Measurements from ENCODE around the gene OPN1SW.

The OPN1SW gene

DNA sequence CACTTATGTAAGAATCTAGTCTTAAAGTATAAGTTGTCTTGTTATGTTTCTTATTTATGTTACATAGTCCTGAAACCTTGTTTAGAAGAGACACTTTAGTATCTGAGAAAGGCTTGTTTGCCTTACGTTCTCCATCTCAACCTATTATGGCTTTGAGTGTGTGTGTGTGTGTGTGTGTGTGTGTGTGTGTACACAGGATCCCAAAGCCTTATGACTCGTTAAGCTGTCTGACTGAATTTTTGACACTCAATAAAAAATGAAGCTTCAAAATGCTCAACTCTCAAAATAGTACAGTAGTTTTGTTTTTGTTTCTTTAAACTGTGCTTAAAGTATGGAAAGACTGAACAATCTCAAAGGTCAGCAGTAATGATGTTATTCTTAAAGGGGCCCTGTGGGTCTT lies 18.4 kb downstream of the OPN1SW start:
- no peak for DNase-seq

DNA sequence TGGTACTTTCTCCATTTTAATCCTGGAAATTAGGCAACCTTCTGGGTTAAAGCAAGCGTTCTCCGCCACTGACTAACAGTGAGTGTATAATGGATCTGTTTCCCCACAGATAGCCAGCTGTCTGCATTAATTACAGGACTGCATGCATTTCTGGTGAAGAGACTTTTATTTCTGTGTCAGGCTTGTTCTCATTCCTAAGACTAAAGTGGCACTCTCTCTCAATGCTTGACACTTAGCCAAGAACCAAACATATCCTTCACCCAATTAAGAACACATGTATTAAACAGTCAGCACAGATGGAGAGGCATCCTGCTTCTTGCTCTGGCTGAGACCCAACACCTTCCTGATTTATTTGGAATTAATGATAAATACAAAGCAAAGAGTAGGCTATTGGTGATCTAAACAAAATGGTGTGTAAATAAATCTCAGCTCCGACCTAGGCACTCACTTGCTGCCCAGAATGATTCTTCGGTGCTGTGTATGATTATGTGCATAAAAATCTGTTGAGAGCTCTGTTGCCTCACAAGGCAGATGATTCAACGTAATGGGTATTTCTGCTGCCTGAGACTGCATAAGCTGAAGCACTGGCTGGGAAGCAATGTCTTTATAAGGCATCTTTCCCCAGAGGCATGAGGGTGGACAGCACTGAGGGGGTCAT lies 19.6 kb downstream of the OPN1SW start:
- no peak for DNase-seq

DNA sequence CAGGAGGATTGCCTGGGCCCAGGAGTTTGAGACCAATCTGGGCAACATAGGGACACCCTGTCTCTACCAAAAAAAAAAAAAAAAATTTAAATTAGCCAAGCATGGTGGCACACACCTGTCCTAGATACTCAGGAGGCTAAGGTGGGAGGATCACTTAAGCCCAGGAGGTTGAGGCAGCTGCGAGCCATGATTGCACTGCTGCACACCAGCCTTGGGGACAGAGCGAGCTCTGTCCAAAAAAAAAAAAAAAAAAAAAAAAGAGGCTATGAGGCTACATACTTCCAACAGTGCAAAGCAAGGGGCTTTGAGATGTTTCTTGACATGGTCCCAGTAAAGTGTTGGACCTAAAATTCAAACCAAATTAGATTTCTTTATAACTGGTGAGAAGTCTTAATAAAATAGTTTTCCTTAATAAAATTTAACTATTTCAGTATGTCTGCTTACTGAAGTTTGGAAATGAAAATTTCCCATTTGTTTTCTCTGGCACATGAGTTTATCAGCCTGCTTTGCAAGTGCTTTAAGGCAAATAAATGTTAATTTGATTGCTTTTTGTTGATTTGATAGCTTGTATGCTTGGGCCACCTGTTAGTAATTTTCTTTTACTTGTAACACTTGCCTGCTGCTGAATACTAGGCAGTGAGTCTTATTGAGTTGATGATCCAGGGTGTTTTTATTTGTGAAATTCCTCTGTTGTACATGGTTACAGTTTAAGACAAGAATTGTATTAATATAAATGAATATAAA lies 20.3 kb downstream of the OPN1SW start:
- DNase-seq = no peak

DNA sequence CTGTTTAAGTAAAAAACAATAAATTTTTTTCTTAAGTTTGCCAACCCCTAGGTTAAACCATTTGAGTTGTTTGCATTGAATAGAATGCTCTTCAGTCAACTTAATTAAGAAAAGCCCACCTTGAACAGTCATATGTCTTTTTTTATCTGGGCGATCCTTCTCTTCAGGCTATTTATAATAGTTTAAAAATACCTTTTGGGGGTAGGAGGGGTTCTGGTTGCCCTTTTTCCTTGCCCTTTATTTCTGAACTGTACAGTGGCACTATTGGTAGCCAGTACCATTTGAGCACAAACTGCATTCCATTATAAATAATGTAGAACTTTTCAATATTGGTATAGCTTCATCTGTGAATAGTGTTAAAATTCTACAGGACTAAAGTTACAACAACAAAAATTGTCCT lies 23.3 kb downstream of the OPN1SW start:
- no peak for DNase-seq

DNA sequence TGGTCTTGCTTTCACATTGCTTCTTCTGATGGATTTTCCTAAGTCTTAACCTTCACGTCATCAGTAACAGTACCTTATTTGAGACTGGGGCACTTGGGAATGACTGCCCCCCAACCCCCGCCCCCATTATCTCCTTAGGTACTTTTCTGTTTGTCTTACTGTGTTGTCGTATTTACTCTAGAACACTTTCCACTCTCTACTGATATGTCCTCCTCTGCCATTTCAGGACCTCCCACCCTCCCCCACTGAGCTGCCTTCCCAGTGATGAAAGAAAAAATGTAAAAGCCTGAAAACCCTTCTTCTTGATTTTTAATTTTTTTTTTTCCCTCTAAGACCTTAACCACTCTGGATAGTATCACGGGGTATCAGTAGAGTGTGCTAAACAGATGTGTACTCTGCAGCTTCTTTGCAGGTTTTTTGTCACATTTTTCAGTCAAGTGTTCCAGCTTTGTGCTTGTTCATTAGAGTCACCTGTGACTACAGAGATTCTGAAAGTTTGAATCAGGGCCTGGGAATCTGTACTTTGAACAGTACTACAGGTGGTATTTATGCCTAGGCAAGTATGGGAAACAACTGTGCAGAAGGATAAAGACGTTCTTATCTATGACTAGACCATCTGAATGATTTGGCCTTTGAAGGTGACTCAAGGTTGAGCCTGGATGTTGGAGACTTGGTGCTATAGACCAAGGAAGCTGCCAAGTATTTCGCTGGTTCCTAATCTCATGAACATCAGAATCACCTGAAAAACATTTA lies 28.1 kb downstream of the OPN1SW start:
- DNase-seq = no peak

DNA sequence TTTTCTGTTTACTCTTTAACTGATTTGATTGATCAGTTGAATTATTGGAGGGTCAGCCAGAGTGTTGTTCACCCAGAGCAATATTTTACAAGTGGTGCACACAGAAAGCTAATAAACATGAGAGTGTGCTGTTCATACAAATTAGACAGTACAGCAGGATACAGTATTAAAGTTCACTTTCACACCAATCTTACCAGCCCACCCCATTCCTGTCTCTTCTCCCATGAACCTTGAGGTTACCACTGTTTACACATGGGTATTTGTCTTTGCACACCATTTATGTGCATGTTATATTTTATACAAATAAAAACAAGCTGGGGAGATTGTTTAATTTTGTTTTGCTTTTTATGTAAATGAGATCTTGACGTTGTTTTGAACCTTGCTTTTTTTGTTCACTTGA lies 29.9 kb downstream of the OPN1SW start:
- DNase-seq = no peak

DNA sequence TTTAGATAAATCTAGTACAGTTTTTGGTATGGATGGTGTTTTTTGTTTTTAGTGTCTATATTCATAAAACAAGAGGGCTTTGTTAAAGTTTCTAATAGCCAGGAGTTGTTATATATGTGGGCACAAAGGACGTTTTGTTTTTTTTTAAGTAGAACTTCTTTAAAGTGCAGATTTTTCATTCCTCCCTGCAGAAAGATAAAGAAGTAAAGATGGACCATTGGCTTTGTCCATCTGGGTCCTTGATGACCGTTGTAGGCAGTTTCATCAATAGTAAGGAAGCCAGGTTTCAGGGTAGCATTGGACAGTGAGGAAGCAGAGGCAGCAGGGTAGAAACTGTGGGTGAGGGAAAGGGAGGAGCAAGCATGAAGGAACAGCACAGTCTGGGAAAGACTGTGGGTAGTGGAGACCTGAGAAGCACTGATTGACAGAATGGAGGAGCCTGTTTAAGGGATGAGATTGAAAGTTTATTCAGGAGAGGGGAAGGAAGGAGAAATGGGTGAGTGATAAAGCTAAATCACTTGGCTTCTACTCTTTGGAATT lies 31.2 kb downstream of the OPN1SW start:
- DNase-seq = no peak

DNA sequence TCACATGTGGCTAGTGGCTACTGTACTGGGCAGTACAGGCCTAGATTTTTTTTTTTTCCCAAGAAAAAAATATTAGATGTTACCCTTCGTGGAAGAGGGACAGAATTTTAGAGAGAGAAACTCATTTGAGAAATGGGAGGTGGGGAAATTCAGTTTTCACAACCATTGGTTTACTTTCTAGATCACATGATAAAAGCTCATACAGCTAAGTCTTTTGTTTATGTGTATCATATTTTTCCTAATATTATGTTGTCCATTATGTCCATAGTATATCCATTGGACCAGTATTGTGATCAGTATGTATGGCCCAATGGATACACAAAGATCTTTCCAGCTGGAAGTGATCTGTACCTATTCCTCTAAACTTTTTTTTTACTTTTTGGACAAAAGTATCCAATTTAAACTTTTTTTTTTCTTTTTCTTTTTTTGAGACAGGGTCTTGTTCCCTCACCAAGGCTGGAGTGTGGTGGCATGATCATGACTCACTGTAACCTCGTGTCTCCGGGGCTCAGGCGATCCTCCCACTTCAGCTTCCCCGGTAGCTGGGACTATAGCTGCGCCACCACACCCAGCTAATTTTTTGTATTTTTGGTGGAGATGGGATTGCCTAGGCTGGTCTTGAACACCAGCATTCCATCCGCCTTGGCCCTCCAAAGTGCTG lies 32.4 kb downstream of the OPN1SW start:
- no peak for DNase-seq

DNA sequence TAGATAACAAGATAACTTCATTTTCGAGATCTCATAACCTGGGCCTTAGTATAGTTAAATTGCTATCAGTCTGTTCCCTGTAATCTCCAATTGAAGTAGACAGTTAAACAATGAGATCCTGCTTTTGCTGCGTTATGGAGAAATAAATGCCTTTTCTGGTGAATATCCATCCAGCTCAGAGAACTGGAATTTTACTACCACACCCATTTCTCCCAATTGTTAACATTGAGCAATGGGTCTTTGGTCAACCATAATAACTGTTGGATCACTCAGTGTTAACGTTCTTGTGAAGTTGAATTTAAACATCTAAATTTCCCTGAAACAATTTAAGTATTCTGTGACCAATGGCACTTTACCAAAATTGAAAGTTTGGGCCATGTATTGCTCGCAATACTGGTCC lies 33.4 kb downstream of the OPN1SW start:
- no peak for DNase-seq

DNA sequence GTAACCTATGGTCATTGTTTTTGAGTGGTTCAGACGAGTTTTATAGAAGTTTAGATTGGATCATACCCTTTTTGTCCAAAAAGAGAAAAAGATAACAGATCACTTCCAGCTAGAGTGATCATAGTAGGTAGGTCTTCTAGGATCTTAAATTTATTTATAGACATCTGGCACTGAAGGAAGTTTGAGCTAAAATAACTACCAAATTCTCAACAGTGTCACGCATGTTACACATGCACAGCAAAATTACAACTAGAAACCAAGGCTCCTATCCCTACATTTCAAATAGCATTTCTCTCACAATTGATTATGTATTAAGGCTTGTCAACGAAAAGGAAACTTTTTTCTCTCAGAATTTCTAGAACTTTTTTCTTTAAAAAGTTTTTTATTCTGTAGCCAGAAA lies 34.1 kb downstream of the OPN1SW start:
- no peak for DNase-seq

DNA sequence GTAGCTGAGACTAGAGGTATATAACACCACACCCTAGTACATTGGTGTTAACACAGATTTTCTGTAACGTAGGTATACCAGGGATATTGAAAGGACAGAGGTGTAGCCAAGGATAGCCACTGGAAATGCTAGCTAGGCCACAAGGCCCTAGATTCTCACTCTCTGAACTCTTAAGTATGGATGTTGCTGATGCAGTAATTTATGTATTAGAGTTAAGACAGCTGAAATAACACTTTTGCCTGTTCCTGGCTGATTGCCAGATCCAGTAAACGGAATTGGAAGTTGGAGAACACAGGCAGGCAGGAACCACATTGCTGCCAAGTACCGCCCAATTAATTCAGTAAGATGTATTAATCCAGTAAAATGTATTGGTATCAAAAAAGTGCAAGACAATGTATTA lies 34.6 kb downstream of the OPN1SW start:
- no peak for DNase-seq

DNA sequence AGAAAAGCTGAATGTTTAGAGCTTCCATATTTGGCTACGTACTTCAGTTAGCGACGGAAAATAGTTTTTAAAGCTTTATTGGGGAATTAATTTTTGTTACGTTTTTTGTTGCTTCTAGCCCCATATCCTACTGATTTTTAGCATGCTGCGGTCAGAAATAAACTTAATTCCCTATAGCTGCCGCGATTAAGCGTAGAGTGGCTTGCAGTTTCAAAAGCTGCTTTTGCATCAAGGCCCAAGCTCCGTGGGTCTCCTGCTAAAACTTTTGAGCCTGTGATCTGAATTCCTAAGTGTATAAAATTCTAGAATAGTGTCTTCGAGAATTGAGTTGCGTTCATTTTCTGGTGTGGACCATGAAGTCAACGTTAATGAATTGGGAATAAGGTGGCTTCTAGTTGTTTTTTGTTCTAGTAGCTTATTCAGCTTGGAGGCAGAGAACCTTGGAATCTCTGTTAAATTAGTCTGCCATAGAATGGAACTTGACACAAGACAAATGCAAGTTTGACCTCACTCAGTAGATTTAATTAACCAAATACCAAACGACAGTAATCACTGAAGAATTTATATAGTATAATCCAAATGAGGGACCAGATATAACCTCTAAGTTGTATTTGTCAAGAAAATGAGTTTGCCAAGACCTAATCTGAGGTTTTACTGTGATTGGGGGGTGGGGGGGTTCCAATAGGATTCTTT lies 35.5 kb downstream of the OPN1SW start:
- DNase-seq = no peak

DNA sequence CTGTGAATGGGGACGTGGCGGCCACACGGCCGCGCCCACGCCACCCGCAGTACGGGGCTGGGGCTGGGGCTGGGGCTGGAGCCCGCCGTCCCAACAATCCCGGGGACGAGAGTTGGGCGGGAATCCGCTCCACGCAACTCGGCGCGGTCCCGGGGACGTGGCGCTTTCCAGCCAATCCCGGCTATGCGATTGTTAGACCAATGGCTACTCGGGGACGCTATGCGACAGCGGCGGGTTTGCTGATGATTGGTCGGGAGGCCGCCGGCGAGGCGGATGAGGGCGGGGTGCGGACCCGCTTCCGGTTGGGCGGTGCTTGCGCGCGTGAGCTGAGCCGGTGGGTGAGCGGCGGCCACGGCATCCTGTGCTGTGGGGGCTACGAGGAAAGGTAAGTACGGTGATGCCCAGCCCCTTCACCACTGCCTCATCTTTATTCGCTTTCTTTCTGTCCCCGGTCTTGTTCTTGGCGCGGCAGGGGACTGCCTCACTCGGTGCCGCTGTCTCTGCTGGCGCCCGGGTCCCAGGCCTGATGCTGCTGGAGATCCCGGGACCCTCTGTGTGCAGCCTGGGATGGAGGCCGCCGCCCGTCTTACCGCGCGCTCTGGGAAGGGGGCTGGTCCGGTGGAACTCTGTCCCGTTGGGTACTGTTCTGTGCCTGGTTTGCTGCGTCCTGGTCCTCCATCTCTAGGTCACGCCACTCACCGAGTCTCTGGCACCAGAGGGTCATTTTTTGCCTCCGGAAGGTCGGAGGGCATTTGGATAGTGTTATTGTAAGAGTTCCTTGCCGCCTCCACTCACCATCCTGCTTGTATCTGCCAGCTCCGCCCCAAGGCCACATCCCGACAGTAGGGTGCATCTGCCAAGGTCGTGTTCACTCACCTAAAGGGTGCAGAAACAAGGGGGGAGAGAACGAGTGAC lies 36.3 kb downstream of the OPN1SW start, which contains the start of gene CALU:
TSS of gene CALU (plus strand) at position 312 of the 915 bp plus-strand sequence. CDS start 9,225 bp downstream, outside the sequence.
- peak; percentile 91 for DNase-seq

DNA sequence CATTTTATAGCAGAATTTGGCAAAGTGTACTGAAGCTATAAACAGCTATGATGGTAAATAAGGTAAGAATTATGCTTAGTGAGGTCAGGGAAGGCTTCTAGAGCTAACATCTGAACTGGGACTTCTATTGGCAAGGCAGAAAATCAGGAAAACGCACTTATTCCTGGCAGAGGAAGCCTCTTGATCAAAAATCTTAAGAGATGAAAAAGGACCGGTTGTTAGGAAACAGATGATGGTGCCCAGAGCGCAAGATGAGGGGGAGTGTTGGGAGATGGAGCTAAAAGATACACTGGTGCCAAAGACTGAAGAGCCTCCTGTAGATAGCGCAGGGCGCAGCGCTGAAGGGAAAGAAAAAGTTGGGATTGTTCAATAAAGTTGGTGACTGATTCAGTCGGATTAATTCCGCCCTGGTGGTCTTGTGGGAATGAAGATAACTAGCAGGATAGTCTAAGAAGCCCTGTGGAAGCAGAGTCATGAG lies 37.0 kb downstream of the OPN1SW start:
- no peak for DNase-seq

DNA sequence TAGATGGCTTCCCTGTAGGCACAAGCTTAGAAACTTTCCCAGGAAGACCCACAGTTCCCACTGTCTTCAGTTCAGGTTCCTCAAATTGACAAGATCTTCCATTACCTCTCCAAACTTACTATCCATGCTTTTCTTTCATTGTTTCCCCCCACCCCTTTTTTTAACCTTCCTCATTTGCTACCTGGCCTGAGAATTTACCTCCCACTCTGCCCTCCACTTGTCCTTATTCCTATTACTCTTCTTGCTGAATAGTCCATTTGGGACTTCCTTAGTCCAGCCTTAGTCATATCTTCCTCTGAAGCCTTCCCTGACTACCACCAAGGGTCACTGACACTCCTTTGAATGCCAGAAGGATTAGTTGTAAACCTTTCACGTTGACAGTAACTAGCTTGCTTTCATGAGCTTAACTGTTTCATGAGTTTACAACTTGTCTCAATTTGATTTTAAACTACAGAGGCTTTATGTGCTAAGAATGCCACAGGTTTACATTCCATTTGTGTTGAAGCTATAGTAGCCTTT lies 37.7 kb downstream of the OPN1SW start:
- no peak for DNase-seq

DNA sequence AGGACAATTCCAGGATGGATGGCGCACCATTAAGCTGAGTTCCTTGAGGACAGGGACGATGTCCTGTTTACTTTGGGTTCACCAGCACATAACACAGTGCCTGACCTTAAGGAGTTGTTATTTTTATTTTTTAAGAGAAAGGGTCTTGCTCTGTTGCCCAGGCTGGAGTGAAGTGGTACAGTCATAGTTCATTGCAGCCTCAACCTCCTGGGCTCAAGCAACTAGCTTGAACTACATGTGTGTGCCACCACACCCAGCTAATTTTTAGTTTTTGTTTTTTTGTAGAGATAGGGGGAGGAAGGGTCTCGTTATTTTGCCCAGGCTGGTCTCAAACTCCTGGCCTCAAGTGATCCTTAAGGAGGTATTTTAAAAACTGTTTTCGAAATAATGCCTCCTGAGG lies 38.2 kb downstream of the OPN1SW start:
- no peak for DNase-seq

DNA sequence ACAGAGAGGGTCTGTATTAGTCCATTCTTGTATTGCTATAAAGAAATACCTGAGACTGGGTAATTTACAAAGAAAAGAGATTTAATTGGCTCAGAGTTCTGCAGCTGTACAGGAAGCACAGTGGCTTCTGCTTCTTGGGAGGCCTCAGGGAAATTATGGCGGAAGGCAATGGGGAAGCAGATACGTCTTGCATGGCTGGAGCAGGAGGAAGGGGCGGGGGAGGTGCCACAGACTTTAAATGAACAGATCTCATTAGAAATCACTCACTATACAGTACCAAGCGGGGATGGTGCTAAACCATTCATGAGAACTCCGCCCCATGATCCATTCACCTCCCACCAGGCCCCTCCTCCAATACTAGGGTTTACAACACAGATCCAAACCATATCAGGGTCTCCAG lies 40.2 kb downstream of the OPN1SW start:
- DNase-seq = no peak

DNA sequence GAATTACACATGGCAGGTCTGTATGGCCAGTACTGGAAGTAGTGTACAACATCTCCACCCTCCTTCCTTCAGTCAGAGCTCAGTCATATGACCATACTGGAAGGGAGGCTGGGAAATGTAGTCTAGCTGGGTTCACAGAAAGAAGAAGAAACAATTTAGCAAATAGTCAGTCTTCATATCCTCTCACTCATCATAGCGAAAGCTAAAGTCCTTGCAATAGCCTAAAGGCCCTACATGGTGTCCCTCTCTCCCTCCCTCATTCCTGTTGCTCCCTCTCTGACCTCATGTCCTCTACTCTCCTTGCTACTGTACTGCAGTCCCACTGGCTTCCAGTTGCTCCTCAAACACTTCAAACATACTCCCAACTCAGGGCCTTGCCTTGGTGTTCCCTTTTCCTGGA lies 40.7 kb downstream of the OPN1SW start:
- DNase-seq = no peak

DNA sequence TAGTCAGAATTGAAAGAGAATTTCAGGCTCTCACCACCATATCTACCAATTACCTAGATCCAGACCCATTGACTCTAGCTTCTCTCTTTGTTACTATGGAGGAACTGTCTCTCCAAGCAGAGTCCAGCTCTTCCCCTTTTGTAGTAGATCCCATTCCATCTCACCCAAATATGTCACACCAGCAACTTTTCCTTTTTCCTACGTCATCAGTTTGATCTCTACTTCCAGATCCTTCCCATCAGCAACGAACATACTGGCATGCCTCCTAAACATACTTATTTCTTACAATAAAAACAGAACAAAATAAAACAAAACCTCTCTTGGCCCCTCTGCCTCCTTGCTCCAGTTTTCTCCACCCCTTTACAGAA lies 42.3 kb downstream of the OPN1SW start:
- DNase-seq = no peak

DNA sequence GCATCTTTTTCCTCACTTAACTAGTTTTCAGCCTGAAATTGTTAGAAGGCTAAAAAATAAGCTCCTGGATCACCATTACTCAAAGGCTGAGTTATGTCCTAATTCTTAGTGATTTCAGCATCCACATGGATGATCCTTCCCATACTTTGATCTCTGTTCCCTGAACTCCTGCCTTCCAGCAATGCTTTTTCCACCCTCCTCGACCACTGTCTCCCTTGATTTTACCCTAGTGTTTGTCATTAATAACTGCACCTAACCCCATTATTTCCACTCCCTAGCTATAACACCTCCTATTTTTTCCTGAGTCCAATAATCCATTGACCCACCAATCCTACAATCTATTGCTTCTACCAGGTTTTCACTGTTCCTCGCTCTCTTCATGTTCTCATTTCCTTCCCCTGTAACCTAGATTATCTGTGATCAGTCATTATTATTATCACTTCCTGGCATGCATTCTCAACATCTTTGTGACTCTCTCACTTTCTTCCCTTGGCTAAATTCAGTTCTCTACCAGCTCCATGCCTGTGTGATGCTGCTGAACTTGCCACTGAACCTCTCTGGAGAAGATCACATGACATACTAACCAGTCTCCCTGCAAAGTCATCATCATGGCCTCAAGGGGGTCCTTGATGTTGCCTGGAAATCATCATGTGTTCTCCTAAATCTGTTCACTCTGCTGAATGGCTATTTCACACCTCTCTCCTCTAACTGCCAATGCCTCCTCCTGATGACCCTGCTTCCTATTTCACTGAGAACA lies 42.9 kb downstream of the OPN1SW start:
- no peak for DNase-seq

Data from stimulated activated CD4-positive, alpha-beta T cell treated with anti-CD3 and anti-CD28 coated beads, Interleukin-12 subunit alpha, Interleukin-12 subunit beta, amount 100 ng/mL, for 4 hours (primary cell).